Measurements from ENCODE around the gene PSMD1.

GRCh38 chr2:231144896-231145295 lies 88.2 kb downstream of the PSMD1 start:
- TF ChIP-seq, protein P1, sequence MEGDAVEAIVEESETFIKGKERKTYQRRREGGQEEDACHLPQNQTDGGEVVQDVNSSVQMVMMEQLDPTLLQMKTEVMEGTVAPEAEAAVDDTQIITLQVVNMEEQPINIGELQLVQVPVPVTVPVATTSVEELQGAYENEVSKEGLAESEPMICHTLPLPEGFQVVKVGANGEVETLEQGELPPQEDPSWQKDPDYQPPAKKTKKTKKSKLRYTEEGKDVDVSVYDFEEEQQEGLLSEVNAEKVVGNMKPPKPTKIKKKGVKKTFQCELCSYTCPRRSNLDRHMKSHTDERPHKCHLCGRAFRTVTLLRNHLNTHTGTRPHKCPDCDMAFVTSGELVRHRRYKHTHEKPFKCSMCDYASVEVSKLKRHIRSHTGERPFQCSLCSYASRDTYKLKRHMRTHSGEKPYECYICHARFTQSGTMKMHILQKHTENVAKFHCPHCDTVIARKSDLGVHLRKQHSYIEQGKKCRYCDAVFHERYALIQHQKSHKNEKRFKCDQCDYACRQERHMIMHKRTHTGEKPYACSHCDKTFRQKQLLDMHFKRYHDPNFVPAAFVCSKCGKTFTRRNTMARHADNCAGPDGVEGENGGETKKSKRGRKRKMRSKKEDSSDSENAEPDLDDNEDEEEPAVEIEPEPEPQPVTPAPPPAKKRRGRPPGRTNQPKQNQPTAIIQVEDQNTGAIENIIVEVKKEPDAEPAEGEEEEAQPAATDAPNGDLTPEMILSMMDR (IDR thresholded peaks at IDR 0.05; ENCODE audit: poor library complexity, severe bottlenecking) = no peak
- no peak for TF ChIP-seq POLR2AphosphoS5 (IDR thresholded peaks at IDR 0.05)
